GM21717 (cell line): Measurements from ENCODE around the gene ZFP92.
A peak's percentile ranks its signal among the peaks of the same experiment; 100 is the strongest.
"Not testable (repeated sequence)": the region's sequence is repeated elsewhere in the genome, so short reads cannot be mapped to it uniquely, and the experiment has no call there.

Source experiments
- ATAC-seq: cut with Tn5 transposase; IDR thresholded peaks from one replicate; pipeline ENCODE4 v1.9.1; 2021; ENCODE audit warnings: mild to moderate bottlenecking, moderate library complexity; ENCODE audit not compliant: unreplicated experiment

The ZFP92 gene

GRCh38 chrX:153411255-153411987, at the start of gene ZFP92:
ZFP92 (plus strand) TSS chrX:153411472; CDS start chrX:153418323, 6,851 bp downstream.
- ATAC-seq, result no peak

GRCh38 chrX:153361781-153362397, 49.4 kb upstream of the ZFP92 start:
- no peak for ATAC-seq

GRCh38 chrX:153365670-153366069, 45.6 kb upstream of the ZFP92 start:
- peak; percentile 56 for ATAC-seq

- ATAC-seq, result no peak
These were observed 45.2 kb upstream of the ZFP92 start for GRCh38 chrX:153366119-153366518.

GRCh38 chrX:153366878-153367538, 44.3 kb upstream of the ZFP92 start:
- ATAC-seq, result no peak

- no peak for ATAC-seq
These were observed 40.8 kb upstream of the ZFP92 start for GRCh38 chrX:153370293-153371055.

GRCh38 chrX:153371256-153371655, 40.0 kb upstream of the ZFP92 start:
- ATAC-seq, result no peak

GRCh38 chrX:153372949-153373348, 38.3 kb upstream of the ZFP92 start:
- ATAC-seq, result no peak

GRCh38 chrX:153374426-153374825, 36.8 kb upstream of the ZFP92 start:
- ATAC-seq, result no peak

GRCh38 chrX:153375571-153375970, 35.7 kb upstream of the ZFP92 start:
- no peak for ATAC-seq

GRCh38 chrX:153377727-153378126, 33.5 kb upstream of the ZFP92 start:
- ATAC-seq, result no peak

GRCh38 chrX:153378607-153379006, 32.7 kb upstream of the ZFP92 start:
- no peak for ATAC-seq

- no peak for ATAC-seq
These were observed 31.8 kb upstream of the ZFP92 start for GRCh38 chrX:153379508-153379907.

- no peak for ATAC-seq
These were observed 31.2 kb upstream of the ZFP92 start for GRCh38 chrX:153379971-153380581.

- ATAC-seq, result no peak
These were observed 30.6 kb upstream of the ZFP92 start for GRCh38 chrX:153380691-153381090.

GRCh38 chrX:153381684-153382532, 29.4 kb upstream of the ZFP92 start:
- no peak for ATAC-seq

GRCh38 chrX:153382563-153383482, 28.4 kb upstream of the ZFP92 start:
- no peak for ATAC-seq

- no peak for ATAC-seq
These were observed 26.9 kb upstream of the ZFP92 start for GRCh38 chrX:153384390-153384789.

- not testable (repeated sequence) for ATAC-seq
These were observed 26.3 kb upstream of the ZFP92 start for GRCh38 chrX:153384973-153385372.
